Fibroblast of skin of back (primary cell): ENCODE measurements around the gene DNASE2.

ENCODE experiments used
- DNase-seq: peaks from one replicate; pipeline ENCODE4 v3.0.0-alpha.2; 2013

The DNASE2 gene

GRCh38 chr19:12833418-12833737 lies 47.9 kb downstream of the DNASE2 start:
- DNase-seq = no peak

- no peak for DNase-seq
These were observed 52.8 kb downstream of the DNASE2 start for GRCh38 chr19:12828494-12828893.

GRCh38 chr19:12825254-12826131 lies 55.8 kb downstream of the DNASE2 start:
- peak; percentile 73 for DNase-seq
